ENCODE results near the gene CAMK2B.

The CAMK2B gene

GRCh38 chr7:44313621-44314031, 11.8 kb downstream of the CAMK2B start:
- intact Hi-C loops (cut with DNase I), result no loop called here

GRCh38 chr7:44313016-44313415, 12.4 kb downstream of the CAMK2B start:
- intact Hi-C loops (cut with DNase I), result no loop called here
- DNase-seq, result peak in 3 of 42 donors; percentile 19 to 25 (median 23)

More at GRCh38 chr7:44313621-44314031, 11.8 kb downstream of the CAMK2B start:
- peak in 4 of 42 donors; percentile 8 to 39 (median 35) for DNase-seq

DNA sequence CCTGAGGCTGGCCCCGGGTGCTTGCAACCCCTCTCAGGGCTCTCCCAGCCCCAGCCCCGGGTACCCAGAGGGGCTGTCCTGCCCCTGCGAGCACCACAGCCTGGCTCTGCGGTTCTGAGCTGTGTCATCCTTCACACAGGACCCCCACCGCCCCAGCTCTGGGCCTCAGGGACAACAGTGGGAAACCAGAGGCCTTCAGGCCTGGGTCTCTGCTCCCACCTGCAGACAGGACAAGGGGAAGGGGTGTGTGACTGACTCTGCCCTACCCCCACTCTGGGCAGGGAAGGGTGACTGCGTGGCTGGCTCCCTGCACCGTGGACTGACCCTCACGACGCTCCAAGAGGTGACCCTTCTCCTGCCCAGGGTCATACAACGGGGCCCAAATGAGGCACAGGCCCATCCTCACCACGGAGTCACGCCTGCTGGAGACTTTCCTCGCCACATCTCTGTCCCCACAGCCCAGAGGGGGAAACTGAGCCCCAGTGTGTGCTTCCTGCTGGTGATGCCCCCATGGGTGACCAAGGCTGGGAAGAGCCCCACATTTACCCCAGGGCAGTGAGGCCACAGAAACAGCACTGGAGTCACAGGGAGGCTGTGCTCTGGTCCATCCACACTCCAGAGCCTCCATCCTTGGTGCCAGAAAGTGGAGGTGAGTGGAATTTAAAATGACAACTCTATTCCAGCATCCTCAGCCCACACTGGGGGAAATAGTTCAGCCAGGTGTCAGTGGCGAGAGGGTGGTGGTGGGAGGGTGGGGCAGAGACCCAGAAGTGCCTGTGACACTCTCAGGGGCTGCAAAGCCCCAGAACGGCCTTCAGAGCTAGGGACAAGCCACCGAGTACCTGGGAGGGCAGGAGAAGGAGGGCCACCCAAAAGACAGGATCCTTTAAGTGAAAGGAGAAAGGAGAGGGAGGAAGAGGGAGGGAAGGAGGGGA, 13.6 kb downstream of the CAMK2B start:
- intact Hi-C loops (cut with DNase I), result no loop called here

DNA sequence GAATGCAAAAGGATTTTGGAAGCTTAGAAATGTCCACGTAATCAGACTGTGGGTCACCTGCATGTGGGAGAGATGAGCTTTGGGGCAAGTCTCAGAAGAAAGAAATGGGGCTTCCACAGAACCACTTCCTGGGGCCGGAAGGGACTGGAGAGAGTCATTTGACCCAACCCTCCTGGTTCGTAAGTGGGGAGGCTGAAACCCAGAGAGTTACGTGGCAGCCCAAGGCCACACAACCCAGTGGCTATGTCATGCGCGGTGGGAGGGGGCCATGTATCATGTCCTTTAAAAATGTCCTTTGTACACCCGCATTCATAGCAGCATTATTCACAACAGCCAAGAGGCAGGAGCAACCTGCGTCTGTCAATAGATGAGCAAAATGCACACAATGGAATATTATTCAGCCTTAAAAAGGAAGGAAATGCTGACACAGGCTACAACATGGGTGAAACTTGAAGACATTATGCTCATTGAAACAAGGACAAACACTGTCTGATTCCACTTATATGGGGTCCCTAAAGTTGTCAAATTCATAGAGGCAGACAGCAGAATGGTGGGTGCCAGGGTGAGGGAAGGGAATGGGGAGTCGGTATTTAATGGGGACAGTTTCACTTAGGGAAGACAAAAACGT, 15.1 kb downstream of the CAMK2B start:
- peak in 9 of 42 donors; percentile 1 to 40 (median 23) for DNase-seq
- intact Hi-C loops (cut with DNase I), result no loop called here

More for the DNA sequence above, 13.6 kb downstream of the CAMK2B start:
- DNase-seq, result peak in 5 of 42 donors; percentile 0 to 36 (median 24)

DNA sequence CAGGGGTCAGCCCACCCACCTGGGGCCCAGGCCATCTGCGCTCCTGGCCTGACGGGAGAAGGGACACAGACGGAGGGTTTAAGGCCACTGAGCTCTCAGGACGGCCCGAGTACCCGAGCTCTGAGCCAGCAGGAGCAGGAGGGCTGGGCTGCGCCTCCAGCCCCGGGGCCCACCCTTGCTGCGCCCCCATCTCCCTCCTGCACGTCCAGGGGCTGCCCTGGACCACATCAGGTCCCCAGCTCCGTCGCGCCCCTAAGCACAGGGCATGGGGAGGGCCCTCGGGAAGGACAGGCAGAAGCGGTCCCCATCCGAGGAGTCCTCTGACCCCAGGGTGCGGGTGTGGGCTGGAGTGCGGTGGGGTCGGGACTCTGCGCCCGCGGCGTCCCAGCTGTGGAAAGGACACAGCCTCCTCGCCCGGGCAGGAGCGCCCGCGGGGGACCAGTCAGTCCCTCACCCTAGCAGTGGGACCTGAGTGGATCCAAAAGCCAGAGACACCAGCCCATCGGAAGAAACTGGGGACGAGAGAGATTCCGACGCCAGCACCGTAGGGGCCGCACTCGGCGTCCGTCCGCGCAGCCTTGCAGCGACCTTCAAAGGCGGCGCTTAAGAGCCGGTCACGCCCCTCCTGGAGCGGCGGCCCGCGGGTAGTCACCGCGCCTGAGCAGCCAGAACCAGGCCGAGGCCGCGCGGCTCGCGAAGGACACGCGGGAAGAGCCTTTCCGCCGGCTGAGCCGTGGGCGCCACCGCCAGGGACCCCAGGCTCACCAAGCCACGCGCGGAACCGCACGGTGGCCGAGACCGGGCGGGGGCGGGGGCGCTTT, 15.9 kb downstream of the CAMK2B start:
- peak in 16 of 42 donors; percentile 22 to 73 (median 60) for DNase-seq
- intact Hi-C loops (cut with DNase I), result no loop called here

- intact Hi-C loops (cut with DNase I), result no loop called here
- peak in 8 of 42 donors; percentile 1 to 39 (median 16) for DNase-seq
These were observed 16.7 kb downstream of the CAMK2B start for GRCh38 chr7:44308596-44309270.

- DNase-seq, result peak in 8 of 42 donors; percentile 0 to 35 (median 12)
- intact Hi-C loops (cut with DNase I), result no loop called here
These were observed 17.3 kb downstream of the CAMK2B start for GRCh38 chr7:44307905-44308595.

- intact Hi-C loops (cut with DNase I), result no loop called here
- peak in 9 of 42 donors; percentile 0 to 35 (median 7) for DNase-seq
These were observed 18.0 kb downstream of the CAMK2B start for GRCh38 chr7:44307301-44307900.

GRCh38 chr7:44306606-44307005, 18.8 kb downstream of the CAMK2B start:
- intact Hi-C loops (cut with DNase I), result no loop called here
- DNase-seq, result peak in 5 of 42 donors; percentile 0 to 24 (median 4)

DNA sequence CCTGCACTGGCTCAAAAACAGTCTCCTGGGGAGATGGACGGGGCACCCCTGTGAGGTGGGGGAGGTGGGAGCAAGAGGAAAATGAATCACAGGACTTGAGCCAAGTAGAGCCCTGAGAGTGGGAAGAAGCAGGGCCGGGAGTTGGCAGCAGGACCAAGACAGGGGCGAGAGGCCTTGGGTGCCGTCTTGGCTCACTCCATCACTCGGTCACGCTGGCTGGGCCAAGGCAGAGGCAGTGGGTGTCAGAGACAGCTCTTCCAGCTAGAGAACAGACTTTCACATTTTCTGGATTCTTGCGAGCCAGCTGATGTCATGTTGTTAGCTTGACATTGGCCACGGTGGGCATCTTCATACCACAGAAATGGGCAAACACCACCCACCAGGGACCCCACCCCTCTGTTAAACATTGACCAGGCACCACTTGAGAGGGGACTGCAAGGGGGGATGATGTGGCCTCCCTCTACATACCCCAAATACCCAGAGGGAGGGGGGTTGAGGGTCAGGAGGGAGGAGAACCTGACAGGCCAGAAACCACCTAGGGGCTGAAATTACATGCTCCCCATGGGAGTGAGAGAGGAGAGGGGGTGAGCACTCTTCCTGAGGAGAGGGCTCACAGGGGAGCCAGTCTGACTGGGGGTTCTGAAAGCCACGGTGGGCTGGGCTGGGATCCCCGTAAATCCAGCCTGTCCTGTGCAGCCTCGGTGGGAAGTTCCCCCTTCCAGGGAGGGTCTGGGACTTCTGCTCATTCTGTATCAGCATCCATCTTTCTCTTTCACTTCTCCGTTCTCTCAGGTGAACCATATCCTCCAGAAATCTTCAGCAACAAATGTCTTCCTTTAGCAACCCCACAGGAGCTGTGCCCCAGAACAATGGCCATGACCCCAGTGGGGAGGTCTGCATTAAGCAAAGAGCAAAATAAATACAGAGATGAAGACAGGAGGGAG, 19.6 kb downstream of the CAMK2B start:
- intact Hi-C loops (cut with DNase I), result no loop called here
- peak in 20 of 42 donors; percentile 0 to 38 (median 11) for DNase-seq

DNA sequence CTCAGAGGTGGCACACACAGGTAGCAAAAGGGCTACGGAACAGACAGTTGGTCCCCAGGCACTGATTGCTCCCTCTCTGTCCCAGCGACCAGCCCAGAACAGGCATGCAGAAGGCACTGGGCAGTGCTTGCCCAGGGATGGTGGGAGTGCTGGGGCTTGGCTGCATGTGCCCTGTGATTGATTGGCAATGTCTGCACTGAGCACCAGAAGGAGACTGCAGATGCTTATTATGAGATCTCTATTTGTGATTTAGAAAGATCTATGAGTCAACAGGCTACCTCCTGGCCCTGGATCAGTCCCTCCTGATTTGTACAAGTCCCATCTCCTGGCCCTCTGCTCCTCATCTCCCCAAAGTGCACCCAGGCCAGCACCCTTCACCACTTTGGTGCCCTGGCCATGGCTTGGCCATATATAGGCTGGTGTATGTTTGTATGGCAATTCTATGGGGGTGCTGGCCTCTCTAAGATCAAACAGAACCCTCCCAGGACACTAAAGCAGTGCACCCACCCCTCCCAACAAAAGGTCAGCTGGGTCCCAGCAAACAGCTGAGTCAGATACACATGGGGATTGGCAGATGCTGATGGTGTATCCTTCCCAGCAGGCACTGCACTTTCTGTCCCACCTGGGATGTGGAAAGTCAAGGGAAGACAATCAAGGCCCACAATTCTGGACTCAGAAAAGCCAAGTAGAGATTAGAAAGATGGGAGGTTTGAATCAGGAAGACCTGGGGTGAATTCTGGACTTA, 30.9 kb downstream of the CAMK2B start:
- intact Hi-C loops (cut with DNase I), result no loop called here
- peak in 24 of 42 donors; percentile 0 to 32 (median 4) for DNase-seq

DNA sequence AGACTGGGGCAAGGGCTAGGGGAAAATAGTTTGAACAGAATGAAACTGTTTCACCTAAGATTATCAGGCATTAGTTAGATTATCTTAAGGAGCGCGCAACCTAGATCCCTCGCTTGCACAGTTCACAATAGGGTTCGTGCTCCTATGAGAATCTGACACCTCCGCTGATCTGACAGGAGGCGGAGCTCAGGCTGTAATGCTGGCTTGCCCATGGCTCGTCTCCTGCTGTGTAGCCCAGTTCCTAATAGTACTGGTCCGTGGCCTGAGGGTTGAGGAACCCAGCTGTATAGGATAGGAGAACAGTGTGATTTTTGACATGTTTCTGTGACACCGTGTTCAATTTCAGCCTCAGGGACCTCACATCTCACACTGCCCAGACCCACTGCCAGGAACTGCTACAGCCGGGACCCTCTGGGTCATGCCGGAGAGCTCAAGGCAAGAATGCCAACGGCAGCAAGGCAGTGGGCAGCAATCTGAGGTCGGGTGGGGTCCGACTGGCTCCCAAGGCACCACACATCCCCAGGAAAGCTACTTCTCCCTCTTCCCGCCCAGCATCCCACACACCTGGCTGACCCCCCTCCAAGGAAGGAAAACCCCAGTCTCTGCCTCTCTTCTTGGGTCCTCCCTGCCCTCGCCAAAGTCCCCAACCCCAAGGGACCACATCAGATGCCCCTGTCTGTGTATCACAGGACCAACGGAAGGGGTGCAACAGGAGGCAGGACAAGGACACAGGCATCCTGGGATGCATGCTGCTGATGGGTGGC, 31.7 kb downstream of the CAMK2B start:
- intact Hi-C loops (cut with DNase I), result no loop called here
- DNase-seq, result peak in 34 of 42 donors; percentile 4 to 79 (median 36)

DNA sequence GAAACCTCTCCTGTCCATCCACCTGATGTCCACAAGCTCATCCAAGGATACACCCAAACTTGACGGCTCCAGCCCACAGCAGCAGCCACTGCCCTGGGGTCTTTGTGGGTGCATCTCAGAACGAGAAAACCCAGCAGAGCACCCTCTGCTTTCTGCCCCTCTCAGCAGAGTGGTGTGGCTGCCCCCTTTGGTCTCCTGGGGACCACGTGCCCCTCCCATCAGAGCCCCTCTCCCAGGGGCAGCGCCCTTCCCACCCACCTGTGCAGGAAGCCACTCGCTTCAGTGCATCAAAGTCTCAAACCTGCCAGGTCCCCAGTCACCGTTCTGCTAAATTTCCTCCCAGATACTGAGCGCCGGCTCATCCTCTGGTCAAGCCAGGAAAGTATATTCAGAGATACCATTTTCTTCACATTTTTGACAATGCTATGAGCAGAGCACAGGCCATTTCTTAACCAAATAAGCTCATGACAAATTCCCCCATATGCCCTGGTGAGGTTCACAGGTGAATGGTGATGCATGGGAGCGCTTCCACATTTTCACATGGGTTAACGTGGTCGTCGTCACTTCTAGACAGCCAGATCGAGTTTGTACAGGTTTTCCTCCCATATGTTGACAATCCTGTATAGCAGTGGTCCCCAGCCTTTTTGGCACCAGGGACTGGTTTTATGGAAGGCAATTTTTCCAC, 32.4 kb downstream of the CAMK2B start:
- DNase-seq, result peak in 28 of 42 donors; percentile 0 to 39 (median 7)
- intact Hi-C loops (cut with DNase I), result no loop called here

DNA sequence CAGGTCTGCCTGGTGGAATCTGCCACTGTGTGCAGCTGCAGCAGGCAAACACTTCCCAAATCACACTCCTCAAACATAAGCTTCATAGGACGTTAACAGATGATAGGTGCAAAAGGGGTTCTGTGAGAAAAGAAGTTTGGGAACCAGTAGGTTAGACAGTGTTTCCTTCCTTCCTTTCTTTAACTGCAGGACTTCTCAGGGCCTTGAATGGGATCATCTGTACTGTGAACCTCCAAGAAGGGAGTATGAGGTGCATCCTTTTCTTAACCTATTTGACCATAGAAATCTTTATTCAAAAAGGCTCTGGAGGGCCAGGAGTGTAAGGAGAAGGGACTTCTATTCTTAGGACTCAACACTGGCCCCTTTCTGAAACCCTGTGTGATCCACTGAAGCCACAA, 33.0 kb downstream of the CAMK2B start:
- DNase-seq, result peak in 6 of 42 donors; percentile 1 to 28 (median 8)
- intact Hi-C loops (cut with DNase I), result no loop called here

Measured in head of caudate nucleus (tissue), 42 donors.